ENCODE results near the gene OR6X1.

The OR6X1 gene, protein sequence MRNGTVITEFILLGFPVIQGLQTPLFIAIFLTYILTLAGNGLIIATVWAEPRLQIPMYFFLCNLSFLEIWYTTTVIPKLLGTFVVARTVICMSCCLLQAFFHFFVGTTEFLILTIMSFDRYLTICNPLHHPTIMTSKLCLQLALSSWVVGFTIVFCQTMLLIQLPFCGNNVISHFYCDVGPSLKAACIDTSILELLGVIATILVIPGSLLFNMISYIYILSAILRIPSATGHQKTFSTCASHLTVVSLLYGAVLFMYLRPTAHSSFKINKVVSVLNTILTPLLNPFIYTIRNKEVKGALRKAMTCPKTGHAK

DNA sequence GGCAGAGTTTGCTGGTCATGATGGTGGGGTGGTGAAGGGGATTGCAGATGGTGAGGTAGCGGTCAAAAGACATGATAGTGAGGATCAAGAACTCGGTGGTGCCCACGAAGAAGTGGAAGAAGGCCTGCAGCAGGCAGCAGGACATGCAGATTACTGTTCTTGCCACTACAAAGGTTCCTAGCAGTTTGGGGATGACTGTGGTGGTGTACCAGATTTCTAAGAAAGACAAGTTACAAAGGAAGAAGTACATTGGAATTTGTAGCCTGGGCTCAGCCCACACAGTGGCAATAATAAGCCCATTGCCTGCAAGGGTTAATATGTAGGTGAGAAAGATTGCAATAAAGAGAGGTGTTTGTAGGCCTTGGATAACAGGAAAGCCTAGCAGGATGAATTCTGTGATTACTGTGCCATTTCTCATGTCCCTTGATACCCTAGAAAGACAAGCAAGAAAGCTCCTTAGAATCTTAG, at the start of gene OR6X1:
Gene OR6X1 (minus strand): TSS at position 418 of the 468 bp plus-strand sequence. CDS start 0 bp downstream, at position 418.
- no peak for DNase-seq (ENCODE audit: low read depth in 2 of 2)

DNA sequence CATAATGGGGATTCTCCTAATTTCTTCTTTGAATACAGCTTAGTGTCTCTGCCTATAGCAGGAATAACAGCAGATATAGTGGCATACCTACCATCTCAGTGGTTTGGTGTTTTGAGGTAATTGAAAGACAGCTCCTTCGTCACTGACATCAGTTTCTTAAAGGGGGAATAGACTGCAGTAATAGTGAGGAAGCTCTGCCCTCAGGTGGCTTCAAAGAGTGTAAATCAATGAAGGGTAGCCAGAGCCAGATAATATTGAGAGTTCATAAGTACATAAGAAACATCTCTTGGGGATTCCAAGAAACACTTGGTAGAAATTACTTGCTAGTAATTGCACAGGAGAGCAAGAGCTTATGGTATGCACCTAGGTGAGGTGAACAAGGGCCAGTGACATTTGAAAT, 47.4 kb upstream of the OR6X1 start:
- no peak for DNase-seq (ENCODE audit: low read depth in 2 of 2)

DNA sequence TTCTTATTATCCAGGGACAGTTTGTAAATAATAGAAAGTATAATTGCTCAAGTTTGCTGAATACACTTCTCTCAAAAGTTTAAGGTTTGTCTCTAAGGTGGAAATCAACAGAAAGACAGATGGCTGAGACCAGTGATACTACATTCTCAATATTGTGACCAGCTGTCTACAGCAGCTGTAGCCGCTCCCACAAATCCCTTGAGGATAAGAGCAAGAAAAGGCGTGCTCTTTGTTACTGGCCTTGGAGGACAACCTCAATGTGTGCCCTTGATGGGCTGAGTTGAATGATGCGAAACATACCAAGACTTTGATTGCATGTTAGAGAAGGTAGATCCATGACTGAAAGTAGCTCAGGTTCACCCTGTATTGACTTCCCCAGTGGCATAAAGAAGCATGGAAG, 45.7 kb upstream of the OR6X1 start:
- DNase-seq (ENCODE audit: low read depth in 2 of 2) = no peak

DNA sequence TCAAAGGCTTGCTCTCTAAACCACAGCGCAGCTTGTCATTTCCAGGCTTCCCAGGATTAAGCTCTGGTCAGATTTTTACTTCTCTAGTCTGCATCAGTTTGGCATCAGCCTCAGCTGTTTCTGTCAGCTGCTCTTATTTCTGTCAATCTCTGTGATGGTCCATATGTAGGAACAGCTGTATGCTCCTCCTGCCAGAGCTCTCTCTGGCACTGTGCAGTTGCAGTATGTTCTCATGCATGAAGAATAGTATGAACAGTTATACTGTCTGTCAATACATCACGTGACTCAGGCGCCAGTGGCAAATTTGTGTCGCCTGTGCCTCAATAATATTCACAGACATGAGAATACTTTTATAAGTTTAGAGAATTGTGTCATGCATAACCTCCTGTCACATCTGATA, 45.1 kb upstream of the OR6X1 start:
- no peak for DNase-seq (ENCODE audit: low read depth in 2 of 2)

DNA sequence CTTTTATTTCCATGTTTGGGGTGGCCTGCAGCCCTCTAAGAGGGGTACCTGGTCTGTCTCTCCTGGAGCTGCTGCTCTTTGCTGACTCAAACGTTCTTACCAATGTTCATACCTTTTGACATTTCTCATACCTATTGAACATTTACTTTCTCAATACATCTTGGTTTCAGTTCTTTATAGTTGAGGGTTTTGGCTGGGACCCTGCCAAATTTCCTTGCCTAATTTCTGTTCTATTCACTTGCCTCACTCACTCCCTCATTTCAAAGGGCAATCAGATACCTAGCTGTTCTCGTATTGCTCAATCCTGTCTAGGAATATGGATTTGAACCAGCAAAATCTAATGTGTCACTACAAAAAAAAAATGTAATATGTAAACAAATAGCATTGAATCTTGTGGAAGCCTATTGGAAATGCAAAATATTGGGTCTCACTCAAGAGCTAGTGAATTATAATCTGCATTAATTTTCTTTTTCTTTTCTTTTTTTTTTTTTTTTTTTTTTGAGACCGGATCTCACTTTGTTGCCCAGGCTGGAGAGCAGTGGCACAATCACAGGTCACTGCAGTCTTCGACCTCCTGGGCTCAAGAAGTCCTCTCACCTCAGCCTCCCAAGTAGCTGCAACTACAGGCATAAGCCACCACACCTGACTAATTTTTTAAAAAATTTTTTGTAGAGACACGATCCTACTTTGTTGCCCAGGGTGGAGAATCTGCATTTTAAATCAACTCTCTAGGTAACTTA, 44.4 kb upstream of the OR6X1 start:
- no peak for DNase-seq (ENCODE audit: low read depth in 2 of 2)

DNA sequence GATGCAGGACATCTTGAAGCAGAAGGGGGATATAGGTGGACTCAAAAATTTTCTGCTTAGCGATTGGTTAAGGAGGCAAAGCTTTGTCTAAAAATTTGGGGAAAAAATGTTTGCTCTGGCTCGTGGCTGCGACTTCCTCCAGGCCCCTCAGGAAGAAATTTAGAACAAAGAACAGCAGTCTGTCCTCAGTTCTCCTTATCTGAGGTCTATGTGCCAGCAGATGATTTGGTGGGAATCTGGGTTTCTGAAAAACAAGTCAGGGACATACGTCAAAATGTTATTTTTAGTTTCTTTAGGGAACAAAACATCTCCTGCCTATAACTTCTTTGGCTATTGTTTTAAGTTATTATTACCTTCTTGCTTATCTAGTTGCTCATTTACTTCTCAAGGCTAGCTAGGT, 43.8 kb upstream of the OR6X1 start:
- DNase-seq (ENCODE audit: low read depth in 2 of 2) = no peak

DNA sequence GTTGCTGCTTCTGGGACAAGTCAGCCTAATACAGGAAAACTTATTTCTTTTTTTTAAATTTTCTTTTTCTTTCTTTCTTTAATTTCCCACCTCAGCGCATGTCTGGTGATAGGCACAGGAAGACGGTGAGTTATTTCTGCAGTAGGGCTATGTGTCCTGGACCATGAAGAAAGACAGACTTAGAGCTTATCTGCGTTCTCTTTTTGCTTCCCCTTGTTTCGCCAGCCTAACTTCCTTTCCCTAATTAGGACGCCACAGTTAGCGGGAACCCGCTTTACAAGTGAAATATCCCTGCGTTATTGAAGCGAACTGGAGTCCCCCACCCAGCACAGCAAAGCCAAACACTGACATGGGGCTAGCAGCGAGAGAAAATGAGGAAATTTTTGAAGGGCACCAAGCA, 43.2 kb upstream of the OR6X1 start:
- DNase-seq (ENCODE audit: low read depth in 2 of 2) = no peak

DNA sequence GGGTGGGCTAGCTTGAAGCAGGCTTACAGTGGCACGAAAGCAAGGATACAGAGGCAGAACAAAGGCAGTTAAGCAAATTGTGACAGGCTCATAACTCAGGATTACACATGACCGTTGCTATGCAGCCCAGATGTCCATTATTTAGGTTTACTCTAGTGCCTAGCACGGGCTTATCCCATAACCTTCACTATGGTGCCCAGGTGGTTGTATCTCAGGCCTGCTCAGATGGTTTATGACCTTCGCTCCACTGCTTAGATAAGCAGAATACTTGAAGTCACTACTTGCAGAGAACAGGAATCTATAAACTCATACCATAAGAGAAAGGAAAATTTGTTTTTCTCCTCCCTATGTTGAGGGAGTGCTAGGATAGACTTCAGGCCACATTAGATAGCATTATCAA, 42.8 kb upstream of the OR6X1 start:
- DNase-seq (ENCODE audit: low read depth in 2 of 2) = no peak

DNA sequence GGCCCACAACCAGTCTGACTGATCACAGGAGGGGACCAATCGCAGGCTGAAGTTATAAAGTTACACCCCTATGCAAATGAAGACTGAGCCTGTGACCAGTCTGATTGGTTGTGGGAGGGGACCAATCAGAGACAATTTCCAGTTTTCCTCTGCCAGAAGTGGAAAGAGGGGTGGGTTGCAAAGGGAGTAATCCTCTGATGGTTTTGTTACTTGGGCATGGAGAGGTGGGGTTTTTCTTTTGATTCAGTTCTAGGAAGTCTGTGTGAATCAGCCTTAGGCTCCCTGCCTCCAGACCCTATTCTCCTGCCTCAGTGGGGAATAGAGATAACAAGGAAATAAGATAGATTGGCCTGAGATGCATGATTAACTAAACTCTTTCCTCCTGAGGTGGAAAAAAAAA, 41.9 kb upstream of the OR6X1 start:
- DNase-seq (ENCODE audit: low read depth in 2 of 2) = no peak

DNA sequence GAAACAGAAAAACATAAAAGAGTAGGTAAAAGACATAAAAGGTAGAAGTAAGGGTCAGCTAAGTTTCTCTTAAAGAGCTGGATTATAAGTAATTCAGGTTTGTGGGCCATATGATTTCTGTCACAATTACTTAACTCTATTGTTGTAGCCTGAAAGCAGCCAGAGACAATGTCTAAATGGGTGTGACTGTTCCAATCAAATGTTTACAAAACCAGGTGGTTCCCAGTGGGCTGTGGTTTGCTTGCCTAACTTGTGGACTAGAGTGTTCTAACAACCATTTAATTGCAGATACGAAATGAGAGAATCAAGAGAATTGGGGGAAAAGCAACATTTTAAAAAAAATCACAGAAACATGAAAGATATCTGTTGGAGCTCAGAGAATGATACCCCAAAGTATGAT, 29.2 kb upstream of the OR6X1 start:
- DNase-seq (ENCODE audit: low read depth in 2 of 2) = no peak

DNA sequence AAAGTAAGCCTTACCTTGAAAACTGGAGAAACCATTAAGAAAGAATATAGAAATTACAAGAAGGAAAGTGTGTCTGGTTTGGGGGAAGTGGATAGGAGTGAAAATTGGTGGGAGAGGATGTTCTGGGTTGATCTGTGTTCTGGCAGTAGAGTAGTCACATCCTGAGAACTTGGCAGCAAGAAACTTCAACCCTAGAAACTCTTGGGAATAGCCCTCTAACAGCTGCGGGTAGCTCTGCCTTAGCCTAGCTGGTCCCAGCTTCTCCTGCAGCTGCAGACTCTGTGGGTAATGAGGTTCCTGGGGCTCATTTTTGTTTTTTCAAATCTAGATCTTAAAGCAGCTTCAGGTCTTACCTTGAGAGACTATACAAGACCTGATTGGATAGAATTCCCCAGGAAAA, 24.2 kb upstream of the OR6X1 start:
- no peak for DNase-seq (ENCODE audit: low read depth in 2 of 2)

DNA sequence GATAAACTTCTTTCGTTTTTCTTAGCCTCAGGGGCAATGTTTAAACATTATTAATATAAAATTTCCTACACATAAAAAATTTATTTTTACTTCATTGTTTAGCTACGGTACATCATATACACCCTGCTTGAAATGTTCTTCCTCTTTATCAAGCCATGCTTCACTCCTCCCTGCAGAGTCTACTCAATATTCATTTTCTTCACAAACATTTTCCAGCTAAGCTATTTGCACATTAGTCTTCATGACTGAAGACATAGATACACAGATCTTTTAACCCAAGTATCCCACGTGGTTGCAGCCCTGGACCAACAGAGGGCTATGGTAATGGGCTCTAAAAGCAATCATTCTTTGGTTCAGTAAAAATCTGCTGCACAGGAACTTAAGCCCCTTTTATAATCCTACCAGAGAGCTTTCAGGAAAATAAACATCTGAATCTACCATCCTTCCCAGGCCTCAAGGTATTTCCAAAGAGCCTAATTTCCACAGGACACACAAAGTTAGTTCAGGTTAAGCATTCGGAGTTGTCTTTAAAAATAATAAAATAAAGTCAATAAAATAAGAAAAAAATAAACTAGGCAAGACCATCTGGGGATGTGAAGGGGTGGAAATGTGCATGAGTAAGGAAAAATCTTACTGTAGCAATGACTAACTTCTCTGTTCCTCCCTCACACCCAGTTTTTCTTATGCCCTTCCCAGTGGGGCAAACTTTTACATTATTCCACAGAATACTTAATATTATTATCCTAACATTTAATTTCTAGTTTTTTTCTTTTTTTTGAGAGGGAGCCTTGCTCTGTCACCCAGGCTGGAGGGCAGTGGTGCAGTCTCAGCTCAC, 21.6 kb upstream of the OR6X1 start:
- DNase-seq (ENCODE audit: low read depth in 2 of 2) = no peak

DNA sequence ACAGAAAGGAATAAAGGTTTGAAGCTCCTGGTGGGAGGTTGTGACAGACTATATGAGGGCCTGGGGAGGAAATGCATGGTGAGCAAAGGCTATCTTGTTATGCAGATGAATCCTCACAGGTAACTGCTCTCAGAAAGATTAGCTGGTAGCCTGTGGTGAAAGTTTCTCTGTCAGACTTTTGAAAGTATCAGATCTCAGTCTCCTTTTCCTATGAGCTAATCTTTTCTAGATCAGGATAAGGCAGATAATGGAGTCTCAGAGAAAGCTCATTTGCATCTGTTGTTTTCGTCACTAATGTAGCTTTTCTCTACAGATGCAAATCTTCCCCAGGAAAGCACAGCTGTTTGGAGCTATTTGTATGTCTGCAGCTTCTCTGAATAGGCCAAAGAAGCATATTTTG, 21.0 kb upstream of the OR6X1 start:
- no peak for DNase-seq (ENCODE audit: low read depth in 2 of 2)

DNA sequence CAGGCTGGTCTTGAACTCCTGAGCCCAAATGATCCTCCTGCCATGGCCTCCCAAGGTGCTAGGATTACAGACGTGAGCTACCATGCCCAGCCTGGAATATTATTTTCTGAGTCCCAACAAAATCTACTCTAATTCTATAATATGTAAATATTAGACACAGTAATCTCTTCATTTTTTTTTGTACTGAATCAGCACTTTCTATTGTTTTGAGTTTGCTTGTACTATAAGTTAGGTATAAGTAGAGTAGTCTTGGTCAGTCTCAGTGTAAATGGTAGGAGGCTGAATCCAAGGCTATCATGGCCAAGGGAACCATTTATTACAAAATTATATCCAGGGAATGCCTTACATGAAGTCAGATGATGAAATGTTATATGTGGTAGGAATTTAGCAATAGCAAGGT, 19.6 kb upstream of the OR6X1 start:
- no peak for DNase-seq (ENCODE audit: low read depth in 2 of 2)

DNA sequence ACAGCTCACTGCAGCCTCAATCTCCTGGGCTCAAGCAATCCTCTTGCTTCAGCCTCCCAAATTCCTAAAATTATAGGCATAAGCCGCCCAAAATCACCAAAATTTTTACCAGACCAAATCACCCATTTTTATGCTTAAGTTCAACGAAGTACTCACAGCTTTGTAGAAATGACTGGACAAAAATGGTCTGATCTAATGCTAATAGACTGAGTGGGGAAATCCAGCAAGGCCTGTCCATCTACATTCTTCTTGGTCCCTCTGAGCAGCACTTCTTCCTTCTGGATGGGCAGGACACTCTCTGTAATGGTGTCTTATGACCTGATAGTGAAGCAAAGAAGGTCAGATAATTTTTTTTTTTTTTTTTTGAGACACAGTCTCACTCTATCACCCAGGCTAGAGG, 18.7 kb upstream of the OR6X1 start:
- no peak for DNase-seq (ENCODE audit: low read depth in 2 of 2)

DNA sequence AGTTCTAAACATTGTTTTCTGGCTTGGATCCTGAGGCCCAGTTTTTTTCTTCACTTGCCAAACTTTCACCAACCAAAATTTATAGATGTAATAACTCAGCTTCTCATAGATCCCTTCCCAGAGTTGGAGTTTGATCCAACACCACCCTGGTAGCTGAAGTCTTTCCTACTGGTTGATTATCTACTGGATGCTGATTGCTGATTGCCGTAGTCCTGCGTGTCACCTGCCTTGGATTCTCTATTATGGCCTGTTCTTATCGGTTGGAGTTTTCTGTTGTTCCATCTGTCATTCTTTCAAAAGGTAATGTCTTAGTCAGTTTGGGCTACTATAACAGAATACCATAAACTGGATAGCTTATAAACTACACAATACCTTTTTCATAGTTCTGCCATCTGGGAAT, 17.3 kb upstream of the OR6X1 start:
- DNase-seq (ENCODE audit: low read depth in 2 of 2) = no peak

DNA sequence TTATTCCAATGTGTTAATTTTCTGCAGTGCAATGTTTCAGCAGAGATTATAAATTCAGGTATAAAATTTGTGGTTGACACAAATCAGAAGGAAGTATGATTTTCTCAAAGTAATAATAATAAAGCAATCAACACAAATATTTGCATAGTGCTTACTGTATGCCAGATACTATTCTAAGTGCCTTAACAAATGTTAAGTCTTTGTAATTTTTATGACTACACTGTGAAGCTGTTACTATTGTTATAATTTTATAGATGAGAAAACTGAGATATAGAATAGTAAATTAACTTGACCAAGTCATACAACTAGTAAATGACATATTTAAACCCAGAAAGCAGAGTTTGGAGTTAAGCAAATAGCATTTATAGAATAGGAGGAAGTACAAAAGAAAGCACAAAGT, 16.4 kb upstream of the OR6X1 start:
- DNase-seq (ENCODE audit: low read depth in 2 of 2) = no peak

DNA sequence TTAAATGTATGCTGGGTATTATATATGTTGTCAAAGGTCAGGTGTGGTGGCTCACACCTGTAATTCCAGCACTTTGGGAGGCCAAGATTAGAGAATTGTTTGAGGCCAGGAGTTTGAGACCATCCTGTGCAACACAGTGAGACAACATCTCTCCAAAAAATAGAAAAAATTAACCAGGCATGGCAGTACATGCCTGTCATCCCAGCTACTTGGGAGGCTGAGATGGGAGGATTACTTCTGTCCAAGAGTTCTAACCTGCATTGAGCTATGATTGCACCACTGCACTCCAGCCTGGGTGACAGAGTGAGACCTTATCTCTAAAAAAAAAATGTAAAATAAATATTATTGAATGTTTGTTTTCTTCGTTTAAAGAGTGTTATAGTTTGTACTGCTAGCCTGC, 11.3 kb upstream of the OR6X1 start:
- DNase-seq (ENCODE audit: low read depth in 2 of 2) = no peak

DNA sequence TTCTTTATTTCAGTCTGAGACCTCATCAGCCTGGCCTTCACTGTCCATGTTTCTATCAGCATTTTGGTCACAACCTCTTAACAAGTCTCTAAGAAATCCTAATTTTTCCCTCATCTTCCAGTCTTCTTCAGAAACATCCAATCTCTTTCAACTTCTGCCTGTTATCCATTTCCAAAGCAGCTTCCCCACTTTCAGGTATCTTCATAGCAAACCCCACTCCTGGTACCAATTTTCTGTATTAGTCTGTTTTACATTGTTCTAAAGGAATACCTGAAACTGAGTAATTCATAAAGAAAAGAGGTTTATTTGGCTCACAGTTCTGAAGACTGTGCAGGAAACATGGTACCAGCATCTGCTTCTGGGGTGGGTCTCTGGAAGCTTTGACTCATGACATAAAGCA, 8.1 kb upstream of the OR6X1 start:
- no peak for DNase-seq (ENCODE audit: low read depth in 2 of 2)

DNA sequence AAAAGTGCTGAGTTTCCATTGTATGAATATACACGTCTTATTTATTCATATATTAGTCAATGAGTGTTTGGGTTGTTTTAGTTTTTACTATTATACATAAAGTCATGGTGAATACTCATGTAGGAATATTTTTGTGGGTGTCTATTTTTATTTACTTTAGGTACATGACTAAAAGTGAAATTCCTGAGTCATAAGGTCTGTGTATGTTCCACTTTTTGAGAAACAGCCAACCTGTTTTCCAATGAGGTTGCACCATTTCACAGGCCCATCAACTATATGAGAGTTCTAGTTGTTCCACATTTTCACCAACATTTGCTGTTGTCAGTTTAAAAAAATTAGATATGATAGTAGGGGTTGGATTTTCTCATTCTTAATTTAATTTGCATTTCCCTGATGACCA, 6.6 kb upstream of the OR6X1 start:
- no peak for DNase-seq (ENCODE audit: low read depth in 2 of 2)

DNA sequence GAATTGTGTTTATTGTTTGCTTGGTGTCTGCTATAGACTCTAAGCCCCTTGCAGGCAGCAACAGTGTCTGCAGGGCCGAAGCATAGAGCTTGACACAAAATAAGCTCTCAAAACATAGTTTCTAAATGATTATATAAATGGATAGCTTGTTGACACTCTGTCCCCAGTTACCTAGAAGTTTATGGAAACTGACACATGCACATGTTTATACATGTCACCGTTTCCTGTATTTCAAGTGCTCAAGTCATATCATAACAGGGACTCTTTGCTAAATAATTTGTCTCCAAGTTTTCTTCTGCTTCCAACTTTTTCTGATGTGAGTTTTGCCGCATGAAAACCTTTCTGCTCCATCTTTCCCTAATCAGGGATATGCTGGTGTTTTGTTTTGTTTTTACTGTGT, 3.7 kb upstream of the OR6X1 start:
- DNase-seq (ENCODE audit: low read depth in 2 of 2) = no peak

DNA sequence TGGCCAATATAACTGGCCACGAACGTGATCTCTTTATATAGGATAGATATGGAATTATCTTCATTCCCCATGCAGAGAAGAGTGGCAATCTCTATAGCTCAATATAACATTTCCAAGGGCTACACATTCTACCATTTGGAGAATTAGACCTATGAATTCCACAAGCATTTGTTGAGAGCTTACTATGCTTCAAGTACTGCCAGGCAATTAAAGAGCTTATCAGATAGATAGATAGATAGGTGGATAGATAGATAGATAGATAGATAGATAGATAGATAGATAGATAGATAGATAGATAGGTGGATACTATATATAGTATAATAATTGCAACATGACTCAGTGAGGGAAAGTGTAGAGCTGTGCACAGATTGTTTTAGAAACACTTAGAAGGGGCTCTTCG, 1.5 kb upstream of the OR6X1 start:
- no peak for DNase-seq (ENCODE audit: low read depth in 2 of 2)

DNA sequence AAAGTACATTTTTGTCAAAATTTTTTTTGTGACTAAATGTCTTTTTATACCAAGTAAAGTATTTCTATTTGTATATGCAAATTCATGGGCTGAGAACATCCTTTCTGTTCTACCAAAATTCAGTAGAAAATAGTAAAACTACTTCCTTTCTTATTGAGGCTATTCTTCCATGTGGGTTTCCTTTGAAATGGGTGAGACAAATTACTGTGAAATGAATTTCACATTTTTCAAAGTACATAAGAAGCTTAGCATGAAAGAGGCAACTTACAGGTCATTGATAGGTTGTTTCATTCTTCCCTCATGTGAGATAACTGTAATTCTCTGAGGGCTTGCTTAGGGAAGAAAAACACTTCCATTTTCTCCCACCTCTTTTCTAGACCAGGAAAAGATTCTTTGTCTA, 1.0 kb upstream of the OR6X1 start:
- no peak for DNase-seq (ENCODE audit: low read depth in 2 of 2)

All from stimulated activated CD8-positive, alpha-beta memory T cell treated with anti-CD3 and anti-CD28 coated beads, Interleukin-15, amount 100 ng/mL, for 4 hours (primary cell).